ENCODE data around the gene NUAK1. TPM values are rescaled to one million over a fixed set of nuclear protein-coding genes. Genes with fewer than 3 reads are reported as not detected.

Gene NUAK1
- total RNA-seq, 4 donors from 2014 or later = 1.1 to 5.1 (median 2.3) TPM

DNA sequence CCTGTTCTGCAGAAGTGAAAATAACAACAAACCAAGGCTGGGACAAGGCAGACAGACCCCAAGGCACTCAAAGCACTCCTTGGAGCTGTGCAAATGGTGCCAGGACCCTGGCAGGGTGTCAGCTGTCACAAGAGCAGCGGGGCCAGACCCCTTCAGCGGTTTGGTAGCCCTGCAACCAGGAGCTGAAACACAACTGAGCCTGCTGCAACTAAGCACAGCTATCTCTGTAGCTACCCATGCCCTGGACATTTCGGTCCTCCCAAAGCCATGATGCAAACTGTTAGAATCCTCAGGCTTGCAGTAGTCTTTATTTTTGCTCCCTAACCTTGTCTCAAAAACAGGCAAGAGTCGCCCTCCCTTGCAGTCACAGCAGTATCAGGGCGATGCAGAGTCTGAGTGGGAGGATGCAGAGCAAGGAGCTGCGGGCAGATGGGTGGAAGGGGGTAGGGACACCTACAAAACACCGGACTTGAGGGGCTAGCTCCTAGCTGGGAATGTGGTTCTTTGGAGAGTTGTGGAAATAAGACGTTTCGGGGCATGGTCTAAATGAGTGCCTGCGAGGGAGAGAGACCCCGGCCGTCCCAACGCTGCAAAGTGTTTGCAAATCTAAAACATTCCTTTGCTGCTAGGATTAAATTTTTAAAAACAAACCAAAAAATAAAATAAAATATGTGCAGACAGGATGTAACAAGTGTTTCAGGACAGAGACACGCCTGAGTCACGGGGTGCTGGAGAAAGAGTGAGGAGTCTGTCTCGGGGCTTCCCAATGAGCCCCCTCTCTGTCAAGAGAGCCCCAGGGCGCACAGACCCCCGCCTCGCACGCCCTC is 1.0 kb downstream of the NUAK1 start:
- intact Hi-C loops (cut with DNase I) = loop anchor here (10.0 kb wide), 1 partner anchor 433 kb away; no protein-coding TSS in a partner anchor
- peak overlapping the region; percentile 57 to 82 (median 70) for H3K4me3 ChIP-seq
- H3K27me3 ChIP-seq = peaks cover 0 to 61% (median 3%) of the 10 kb centered on the region in 4 donors
- H3K4me1 ChIP-seq = peaks cover 0 to 80% (median 38%) of the 10 kb centered on the region in 3 donors
- no peak for DNase-seq
- no peaks in the 10 kb centered on the region for H3K9me3 ChIP-seq
- no peaks in the 10 kb centered on the region for H3K36me3 ChIP-seq
- peak overlapping the region; percentile 80 to 96 (median 91) for H3K27ac ChIP-seq
- WGBS, 2 donors = 19 to 21% methylated on average over 13 to 19 of the region's 20 CpGs
- no peak for TF ChIP-seq POLR2A (IDR thresholded peaks at IDR 0.05)
- TF ChIP-seq, protein P1, sequence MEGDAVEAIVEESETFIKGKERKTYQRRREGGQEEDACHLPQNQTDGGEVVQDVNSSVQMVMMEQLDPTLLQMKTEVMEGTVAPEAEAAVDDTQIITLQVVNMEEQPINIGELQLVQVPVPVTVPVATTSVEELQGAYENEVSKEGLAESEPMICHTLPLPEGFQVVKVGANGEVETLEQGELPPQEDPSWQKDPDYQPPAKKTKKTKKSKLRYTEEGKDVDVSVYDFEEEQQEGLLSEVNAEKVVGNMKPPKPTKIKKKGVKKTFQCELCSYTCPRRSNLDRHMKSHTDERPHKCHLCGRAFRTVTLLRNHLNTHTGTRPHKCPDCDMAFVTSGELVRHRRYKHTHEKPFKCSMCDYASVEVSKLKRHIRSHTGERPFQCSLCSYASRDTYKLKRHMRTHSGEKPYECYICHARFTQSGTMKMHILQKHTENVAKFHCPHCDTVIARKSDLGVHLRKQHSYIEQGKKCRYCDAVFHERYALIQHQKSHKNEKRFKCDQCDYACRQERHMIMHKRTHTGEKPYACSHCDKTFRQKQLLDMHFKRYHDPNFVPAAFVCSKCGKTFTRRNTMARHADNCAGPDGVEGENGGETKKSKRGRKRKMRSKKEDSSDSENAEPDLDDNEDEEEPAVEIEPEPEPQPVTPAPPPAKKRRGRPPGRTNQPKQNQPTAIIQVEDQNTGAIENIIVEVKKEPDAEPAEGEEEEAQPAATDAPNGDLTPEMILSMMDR (IDR thresholded peaks at IDR 0.05) = no peak

DNA sequence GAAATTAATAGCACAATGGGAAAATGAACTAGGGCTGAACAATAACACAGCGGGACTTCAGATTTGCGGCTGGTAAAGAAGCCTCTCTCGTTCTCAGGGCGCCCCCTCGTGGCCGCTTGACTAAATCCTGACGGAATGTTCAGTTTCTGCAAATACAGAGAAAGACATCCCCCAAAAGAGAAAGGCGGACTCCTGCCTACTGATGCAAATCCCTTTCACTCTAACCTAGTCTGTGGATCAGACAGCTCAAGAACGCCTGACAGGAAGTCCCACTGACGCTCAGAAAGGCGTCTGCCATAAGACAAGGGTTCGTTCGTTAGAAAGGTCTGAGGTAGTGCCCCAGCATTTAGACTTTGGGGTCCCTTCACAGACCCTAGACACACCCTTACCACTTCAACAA is 2.5 kb downstream of the NUAK1 start:
- H3K27ac ChIP-seq = peak overlapping the region; percentile 5 to 96 (median 91)
- H3K27me3 ChIP-seq = peaks cover 0 to 57% (median 3%) of the 10 kb centered on the region in 4 donors
- DNase-seq = no peak
- peaks cover 0 to 91% (median 43%) of the 10 kb centered on the region in 3 donors for H3K4me1 ChIP-seq
- no peaks in the 10 kb centered on the region for H3K36me3 ChIP-seq
- WGBS, 2 donors = 1 to 6% methylated on average over 13 of the region's 13 CpGs
- H3K4me3 ChIP-seq = peak overlapping the region; percentile 7 to 82 (median 70)
- H3K9me3 ChIP-seq = no peaks in the 10 kb centered on the region
- peak in 1 of 4 donors; percentile 25 for TF ChIP-seq POLR2A (IDR thresholded peaks at IDR 0.05)
- TF ChIP-seq, protein P1 (IDR thresholded peaks at IDR 0.05) = peak; percentile 80 to 87 (median 85)
- intact Hi-C loops (cut with DNase I) = loop anchor here (10.0 kb wide), 1 partner anchor 431 kb away; no protein-coding TSS in a partner anchor

DNA sequence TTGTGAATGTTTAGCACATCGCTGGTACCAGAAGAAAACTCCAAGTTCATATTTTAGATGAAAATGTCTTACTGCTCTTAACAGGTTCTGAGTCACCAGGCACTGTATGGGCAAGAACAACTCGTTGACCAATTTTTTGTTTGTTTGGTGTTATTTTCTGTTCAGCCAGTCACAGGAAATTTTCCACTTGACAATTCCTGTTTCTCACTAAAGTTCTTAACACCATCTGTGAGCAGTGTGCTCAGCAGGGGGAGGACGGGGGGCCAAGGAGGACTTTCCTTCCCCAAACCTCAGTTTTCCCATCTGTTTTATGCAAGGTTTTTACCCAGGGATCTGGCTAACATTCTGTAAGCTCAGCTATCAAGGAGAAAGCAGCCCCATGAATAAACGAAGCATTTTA is 3.0 kb downstream of the NUAK1 start:
- no peaks in the 10 kb centered on the region for H3K9me3 ChIP-seq
- H3K27me3 ChIP-seq = peaks cover 0 to 54% (median 3%) of the 10 kb centered on the region in 4 donors
- peak overlapping the region; percentile 5 to 96 (median 84) for H3K27ac ChIP-seq
- peaks cover 0 to 94% (median 43%) of the 10 kb centered on the region in 3 donors for H3K4me1 ChIP-seq
- no peaks in the 10 kb centered on the region for H3K36me3 ChIP-seq
- WGBS, 2 donors = 11 to 15% methylated on average over 4 of the region's 4 CpGs
- H3K4me3 ChIP-seq = peak overlapping the region in 3 of 4 donors; percentile 58 to 82 (median 82)
- DNase-seq = no peak
- TF ChIP-seq, protein P1 (IDR thresholded peaks at IDR 0.05) = no peak
- no peak for TF ChIP-seq POLR2A (IDR thresholded peaks at IDR 0.05)
- intact Hi-C loops (cut with DNase I) = loop anchor here (10.0 kb wide), 1 partner anchor 431 kb away; no protein-coding TSS in a partner anchor

DNA sequence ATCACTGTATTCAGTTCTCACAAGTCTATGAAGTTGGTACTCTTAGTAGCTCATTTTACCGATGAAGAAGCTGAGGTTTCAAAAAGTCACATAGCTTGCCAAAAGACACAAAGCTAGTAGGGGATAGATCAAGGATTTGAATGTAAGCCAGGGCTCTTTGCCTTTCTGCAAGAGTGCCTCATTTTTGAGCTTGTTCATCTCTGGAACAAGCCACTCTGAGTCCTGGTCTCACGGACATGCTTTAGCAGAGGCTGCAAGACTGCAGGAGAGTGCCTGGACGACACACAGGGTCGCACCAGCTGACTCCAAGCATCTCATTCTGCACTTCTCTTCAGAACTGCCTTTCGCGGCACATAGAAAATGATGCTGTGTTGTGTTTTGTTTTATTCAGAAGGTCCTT is 3.7 kb downstream of the NUAK1 start:
- Histone ChIP-seq H3K36me3 (no peaks in the 10 kb centered on the region), H3K9me3 (no peaks in the 10 kb centered on the region), H3K4me1 (peaks cover 0 to 91% (median 39%) of the 10 kb centered on the region in 3 donors), H3K27me3 (peaks cover 0 to 50% (median 3%) of the 10 kb centered on the region in 4 donors), H3K27ac (peak overlapping the region in 3 of 4 donors; percentile 76 to 96 (median 93)), H3K4me3 (peak overlapping the region in 3 of 4 donors; percentile 58 to 82 (median 82))
- no peak for TF ChIP-seq POLR2A (IDR thresholded peaks at IDR 0.05)
- TF ChIP-seq, protein P1 (IDR thresholded peaks at IDR 0.05) = no peak
- intact Hi-C loops (cut with DNase I) = loop anchor here (10.0 kb wide), 1 partner anchor 430 kb away; no protein-coding TSS in a partner anchor
- WGBS, 2 donors = 49 to 67% methylated on average over 6 of the region's 6 CpGs
- no peak for DNase-seq

Measured in esophagus squamous epithelium (tissue), 5 donors.